GM18526 (cell line): ENCODE measurements around the gene SPTBN5.

ENCODE experiments used
- POLR2A ChIP-seq: IDR thresholded peaks from 3 replicates; pipeline ENCODE4 v1.6.1; 2011; ENCODE audit not compliant: insufficient read length; ENCODE audit errors: extremely low read depth

Gene SPTBN5

DNA sequence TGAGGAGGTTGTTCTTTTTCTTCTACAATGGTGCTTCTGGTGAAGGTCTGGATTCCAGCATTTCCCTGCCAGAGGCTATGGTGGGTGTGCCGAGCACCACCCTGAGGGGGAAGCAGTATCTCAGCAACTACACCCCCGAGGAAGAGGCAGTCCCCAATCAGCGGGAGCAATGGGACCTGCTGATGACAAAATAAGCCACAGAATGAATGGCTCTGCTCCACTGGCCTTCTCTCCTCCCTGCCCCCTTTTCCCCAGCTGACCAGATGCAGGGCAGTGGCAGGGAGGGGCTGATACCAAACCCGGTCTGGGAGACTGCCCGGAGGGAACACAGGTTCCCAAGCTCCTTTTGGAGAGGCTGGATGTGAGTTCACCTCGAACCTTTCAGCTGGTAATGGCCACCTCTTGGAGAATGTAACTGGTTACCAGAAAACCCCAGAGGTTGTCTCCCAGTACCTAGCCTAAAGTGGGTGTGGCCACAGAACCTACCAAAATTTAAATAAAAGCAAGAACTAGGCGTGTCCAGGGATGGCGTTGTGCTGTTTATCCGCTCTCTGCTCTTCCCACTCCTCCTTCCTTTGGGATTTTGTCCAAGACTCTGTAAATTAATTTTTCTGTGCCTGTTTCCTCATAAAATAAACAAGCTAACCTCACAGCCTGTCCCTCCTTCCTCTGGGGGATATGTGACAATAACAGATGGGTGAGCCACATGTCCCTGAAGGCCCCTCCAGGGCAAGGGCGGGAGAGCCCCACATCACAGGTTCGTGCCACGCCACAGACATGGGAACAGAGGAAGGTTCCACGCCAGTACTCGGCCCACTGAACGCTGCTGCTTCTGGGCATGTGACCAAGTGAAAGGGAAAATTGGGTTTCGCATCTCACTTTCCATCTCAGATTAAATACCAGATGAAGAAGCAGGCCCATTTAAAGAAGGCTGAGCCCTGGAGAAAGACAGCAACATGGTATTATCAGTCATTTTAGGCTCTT, 35.1 kb upstream of the SPTBN5 start:
- no peak for TF ChIP-seq POLR2A

DNA sequence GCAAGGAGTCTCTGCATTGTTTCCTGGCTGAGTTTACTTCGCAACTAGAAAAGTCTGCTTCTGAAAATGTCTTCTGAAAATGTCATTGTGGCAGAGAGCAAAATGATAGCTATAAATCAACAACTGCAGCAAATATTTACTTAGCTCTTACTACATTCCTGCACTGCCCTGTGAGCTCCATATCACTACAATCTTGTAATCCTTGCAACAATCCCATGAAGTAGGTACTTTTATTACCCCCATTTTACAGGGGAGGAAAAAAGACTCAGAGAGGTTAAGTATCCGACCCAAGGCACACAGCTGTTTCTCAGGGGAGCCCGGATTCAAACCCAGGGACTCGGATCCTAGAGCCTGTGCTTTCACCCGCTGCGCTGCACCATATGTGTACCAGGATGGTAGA, 34.2 kb upstream of the SPTBN5 start:
- no peak for TF ChIP-seq POLR2A

DNA sequence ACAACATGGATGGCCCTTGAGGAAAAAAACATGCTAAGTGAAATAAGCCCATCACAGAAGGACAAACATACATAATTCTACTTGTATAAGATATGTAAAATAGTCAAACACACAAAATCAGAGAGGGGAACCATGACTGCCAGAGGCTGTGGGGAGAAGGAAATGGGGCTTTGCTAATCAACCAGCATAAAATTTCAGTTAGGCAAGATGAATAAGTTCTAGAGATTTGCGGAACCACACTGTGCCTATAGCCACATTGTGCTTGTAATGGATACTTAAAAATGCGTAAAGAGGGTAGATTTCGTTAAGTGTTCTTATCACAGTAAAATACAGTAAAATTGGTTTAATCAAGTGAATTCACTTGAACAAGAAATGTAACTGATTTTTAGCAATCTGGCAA, 33.7 kb upstream of the SPTBN5 start:
- TF ChIP-seq POLR2A = no peak

DNA sequence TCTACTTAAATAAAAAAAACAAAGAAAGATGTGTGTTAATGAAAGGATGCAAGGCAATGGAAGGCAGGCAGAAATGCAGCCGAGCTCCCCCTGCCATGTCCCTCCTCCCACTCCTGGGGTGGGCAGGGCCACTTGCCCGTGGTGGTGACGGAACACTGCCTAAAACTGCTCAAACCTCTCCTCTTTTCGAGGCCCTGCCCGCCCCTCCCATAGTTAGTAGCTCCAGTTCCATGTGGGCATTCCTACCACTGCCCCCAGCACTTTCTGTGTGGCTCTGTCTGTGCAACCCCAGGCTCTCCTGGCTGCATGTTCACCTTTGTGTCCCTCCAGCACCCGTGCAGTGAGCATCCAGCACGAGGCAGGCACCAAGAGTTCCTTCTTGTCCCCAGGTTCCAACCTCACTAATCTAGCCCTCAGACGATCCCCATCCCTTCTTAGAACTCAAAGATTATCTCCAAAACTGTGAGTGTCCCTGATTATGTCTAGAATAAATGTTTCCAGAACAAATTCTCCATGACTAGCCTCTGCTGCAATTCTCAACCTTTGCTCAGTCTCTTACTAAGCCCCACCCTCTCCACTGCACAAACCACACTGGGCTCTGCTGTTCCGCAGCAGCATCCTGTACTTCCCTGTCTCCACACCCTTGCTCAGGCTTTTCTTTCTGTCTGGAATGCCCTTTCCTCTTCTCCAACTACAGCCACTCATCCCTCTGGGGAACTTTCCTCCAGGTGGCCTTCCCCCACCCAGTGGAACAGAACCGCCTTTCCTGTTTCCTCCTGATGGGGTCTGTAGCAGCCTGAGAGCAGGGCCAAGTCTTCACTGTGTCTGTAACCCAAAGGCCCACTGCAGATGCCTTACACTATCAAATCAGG, 32.6 kb upstream of the SPTBN5 start:
- TF ChIP-seq POLR2A = no peak

DNA sequence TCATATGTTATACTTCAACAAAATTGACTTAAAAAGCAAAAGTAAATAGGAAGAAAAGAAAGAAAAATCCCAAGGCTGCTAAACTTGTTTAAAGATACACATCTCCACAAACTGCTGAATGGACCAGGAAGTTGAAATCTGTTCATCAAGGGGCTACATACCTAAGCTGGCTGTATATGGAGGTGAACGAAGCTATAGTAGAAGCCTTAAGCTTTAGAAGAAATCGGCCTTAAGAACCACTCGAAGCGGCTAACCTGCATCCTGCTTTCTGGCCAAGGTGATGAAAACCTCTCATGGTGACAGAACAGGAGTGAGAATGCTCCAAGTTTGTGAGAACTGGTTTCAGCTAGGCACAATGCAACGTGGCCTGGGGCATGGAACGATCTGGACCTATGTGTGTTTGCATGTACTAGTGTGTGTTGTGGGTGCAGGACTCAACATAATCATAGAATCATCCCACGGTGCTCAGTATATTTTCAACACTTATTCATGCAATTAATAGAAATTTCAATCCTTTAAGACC, 31.3 kb upstream of the SPTBN5 start:
- TF ChIP-seq POLR2A = no peak

DNA sequence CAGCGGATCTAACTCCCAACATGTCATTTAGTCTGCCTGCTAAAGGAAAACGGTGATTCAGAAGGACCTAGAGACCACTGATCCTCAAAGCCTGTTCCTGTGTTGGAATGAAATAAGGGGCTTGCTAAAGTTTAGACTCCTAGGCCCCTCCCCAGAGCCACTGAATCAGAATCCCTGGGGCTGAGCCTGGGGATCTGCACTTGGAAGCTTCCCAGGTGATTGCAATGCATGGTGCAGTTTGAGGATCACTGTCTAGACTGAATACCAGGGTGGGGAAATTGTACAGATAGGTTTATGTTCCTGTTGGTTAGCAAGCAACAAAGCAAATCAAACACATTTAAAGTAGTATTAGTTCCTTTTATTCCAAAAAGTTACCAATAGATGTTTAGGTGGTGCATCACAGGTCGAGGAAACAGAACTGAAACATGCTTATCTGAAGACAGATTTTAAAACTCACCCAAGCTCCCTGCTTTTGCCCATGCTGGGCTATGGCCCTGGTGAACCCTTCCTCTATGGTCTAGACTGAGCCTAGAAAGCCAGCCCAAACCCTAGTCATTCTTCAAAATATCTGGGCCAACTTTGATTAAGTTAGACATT, 29.6 kb upstream of the SPTBN5 start:
- TF ChIP-seq POLR2A = no peak

DNA sequence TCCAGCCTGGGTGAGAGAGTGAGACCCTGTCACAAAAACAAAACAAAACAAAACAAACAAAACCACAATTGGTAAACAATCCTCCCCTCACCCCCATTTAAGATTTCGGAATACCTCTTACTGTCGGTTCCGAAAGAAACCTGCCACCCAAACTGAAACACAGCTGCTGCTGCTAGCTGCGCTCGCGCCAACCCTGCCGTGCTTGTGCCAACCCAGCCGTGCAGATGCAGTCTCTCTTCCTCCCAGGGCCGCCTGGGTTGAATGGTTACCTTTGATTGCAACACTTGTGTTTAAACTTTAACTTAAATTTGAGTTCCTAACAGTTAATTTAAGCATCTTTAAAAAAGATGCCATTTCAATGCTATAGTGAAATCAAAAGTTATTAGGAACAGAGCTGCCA, 28.5 kb upstream of the SPTBN5 start:
- no peak for TF ChIP-seq POLR2A

DNA sequence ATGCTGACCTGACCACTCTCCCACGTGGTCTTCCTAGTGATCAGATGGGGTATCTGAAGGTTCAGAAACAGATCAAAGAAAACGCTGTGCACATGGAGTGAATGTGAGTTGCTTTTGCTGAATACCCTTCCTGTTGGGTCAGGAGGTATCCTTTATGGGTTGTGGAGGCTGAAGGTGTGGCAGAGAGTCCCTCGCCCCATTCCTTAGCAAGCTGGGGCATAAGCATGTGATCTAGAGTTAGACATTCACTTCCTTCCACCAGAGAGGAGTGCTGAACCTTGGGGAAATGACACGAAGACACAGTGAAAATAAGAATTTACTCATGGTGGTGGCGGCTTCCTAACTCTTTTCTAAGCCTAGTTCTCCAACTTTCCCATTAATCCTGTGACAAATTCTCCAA, 27.8 kb upstream of the SPTBN5 start:
- TF ChIP-seq POLR2A = no peak

DNA sequence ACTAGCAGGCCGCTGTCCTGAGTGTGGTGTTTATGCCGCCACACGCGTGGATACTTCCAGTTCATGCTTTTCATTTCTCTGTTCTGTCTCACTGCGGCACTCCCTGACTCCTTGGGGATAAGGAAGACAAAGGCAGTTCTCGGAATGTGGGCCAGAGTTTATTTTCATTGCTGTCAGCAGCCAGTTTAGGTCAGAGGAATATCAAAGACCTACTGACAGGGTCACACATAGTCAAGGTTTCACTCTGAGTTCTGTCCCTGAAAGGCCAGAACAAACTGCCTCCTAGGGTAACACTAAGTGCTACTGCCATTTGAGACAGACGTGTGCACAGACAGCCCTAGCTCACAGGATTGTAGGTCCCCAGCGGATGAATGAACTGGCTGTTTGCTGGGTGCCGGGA, 27.3 kb upstream of the SPTBN5 start:
- no peak for TF ChIP-seq POLR2A

DNA sequence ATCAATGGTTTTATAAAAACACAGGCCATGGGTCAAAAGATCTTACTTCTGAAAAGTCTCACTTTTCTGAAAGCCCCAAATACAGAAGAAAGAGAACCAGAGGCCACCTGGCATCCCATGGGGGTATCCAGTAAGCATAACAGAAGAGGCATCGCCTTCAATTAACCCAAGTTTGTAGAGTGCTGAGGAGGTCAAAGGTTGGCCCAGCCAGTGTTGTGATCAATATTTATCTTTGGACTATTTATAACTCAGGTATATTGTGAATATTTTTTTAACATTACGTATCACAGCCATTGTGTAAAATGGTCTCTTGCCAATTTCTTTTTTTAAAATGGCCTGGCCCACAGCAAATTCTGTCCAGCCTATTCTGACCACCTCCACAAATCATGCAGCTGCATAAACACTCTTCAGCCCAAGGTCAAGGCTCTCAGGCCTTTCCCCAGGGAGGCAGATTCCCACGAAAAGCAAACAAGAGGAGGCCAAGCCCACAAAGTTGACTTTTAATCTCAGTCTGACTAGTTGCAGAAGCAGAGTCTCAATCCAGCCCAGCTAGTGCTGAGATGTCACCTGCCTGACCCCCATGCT, 26.2 kb upstream of the SPTBN5 start:
- TF ChIP-seq POLR2A = no peak

DNA sequence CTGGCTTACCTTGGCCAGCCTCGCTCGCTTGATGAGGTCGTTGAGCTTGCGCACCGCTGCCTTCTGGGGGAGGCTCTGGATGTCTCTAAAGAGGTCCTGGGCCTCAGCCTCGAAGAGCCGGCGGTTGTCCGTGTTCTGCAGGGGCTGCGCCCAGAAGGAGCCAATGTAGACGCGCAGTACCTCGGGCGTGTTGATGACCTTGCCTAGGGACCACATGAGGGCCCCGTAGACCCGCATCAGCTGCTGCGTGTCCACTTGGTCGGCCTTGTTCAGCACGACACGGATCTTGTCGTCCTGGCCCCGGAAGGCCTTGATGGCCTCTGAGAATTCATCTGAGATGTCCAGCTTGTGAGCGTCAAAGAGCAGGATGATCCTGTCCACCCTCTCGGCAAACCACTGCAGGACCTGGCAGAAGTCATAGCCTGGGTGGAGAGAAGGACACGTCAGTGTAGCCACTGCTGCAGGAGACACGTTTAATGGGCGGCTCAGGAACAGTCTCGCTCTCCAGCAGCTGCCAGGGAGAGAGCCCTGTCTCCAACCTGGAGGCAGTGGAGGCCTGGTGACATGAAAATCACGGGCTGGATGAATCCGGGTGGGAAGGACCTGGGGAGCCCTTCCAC, 25.5 kb upstream of the SPTBN5 start:
- no peak for TF ChIP-seq POLR2A

DNA sequence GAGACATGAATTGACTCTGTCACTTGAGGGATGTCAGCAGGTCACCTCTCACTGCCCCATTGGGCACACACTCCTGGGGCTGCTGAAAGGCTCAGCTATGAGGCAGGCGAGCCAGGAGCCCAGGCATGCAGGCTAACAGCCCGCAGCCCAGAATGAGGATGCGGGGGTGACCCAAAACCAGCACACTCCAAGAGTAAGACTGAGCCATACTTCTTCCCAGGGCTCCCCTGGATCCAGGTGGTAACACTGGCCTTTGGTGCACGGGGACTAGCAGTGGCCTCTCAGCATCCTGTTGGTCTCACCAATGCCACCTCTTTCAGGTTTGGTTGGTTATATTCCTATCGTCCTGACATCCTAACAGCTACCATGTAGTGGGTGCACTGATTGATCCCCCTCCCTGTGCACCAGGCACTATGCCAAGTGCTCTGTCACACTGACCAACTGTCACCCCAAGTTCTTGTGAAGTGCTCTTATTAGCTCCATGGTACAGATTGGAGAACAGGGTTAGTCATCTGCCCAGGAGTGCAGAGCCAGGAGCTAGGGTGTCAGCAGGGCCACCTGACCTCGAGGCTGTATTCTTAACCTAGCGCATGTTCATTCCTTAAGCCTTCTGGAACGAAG, 24.8 kb upstream of the SPTBN5 start:
- TF ChIP-seq POLR2A = no peak

DNA sequence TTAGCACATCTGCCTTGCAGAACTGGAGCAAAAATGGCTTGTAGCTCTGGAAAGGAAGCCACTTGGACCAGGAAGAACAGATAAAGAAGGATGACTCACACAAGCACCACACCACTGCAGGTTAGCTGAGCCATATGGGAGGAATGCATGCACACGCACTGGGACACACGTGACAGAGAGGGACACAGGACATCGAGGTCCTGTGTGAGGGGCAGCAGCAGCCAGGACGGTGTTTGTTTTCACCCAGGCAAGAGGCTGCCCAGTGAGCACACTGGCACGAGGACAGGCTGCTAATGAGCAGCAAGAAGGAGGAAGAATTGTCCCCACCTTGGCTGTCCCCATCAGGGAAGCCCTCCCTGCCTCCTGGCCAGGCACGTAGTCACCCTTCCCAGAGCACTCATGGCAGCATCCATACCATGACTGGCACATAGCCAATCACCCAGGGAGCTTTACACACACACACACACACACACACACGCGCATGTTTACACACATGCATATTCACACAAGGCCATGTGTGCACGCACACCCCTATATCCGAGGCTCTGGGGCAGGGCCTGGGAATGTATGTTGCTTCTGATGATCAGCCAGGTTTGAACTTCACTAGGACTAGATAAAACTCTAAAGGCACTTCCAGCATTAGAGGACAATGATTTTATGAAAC, 24.0 kb upstream of the SPTBN5 start:
- no peak for TF ChIP-seq POLR2A

DNA sequence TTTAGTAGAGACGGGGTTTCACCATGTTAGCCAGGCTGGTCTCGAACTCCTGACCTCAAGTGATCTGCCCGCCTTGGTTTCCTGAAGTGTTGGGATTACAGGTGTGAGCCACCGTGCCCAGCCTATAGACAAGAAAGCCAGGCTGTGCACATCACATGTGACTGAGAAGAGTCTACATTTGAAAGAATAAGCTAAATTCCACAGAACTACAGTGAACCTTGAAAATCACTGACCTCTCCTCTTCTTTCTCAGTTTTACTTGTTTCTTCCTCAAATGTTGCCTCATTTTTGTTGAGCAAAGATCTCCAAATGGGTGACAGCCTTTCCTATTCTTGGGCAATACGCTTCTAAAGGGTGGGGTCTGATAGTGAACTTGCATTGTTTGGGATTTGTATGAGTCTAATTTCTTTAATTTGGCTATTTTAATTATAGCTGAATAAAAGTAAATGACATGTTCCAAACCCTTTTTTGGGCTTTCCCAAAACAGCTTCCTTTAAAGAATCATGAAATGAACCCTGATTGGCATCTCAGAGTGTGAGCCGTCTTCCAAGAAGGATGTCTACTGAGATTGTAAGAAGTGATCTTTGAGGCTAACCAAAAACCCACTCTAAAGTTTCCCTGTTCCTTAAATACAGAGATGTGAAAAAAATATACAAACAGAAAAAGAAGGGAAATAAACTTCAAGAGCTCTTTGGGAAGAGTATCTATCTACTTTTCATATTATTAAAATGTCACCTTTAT, 21.6 kb upstream of the SPTBN5 start:
- no peak for TF ChIP-seq POLR2A
